ENCODE results near the gene SAMD8. TPM values are rescaled to one million over a fixed set of nuclear protein-coding genes. Genes with fewer than 3 reads are reported as not detected.

Gene SAMD8
- total RNA-seq, 1 experiment from 2014 or later: 32.0 TPM

- no peak for DNase-seq (ENCODE audit: low read depth, low spot score)
- no TSS peak for BruUV-seq (replicated peaks)
- H3K27me3 ChIP-seq (ENCODE audit: control insufficient read depth, insufficient read depth, low read length): no peaks in the 10 kb centered on the region
- H3K4me3 ChIP-seq (ENCODE audit: low read depth in 2 of 2, low read length in 2 of 2): no peak overlapping the region
- ChIA-PET CTCF (interaction anchor here (0.6 kb wide), 1 partner anchor 27 kb away, joined by 4 read pairs; no protein-coding TSS in a partner anchor), POLR2A (no interaction called here)
- H3K4me1 ChIP-seq (ENCODE audit: control insufficient read depth, insufficient read depth, low read length): peaks cover 11% of the 10 kb centered on the region
- intact Hi-C loops (cut with micrococcal nuclease; ENCODE audit: unreplicated experiment): no loop called here
- ATAC-seq: no peak
- in situ Hi-C loops (cut with HindIII; ENCODE audit: low pct_unique_long_range_greater_than_20kb, low sequenced_read_pairs): no loop called here
- H3K36me3 ChIP-seq (ENCODE audit: control insufficient read depth, insufficient read depth, low read length): no peaks in the 10 kb centered on the region; the same call in 1 of the 2 replicates
- H3K9me3 ChIP-seq (ENCODE audit: control insufficient read depth, insufficient read depth, low read depth, low read length): no peaks in the 10 kb centered on the region
- no peak overlapping the region for H3K27ac ChIP-seq (ENCODE audit: low read length)
- TF ChIP-seq REST (IDR thresholded peaks at IDR 0.05; ENCODE audit: insufficient read depth in 1 of 2, low read depth in 2 of 2, low read length in 1 of 2) (no peak), POLR2AphosphoS5 (IDR thresholded peaks at IDR 0.05; ENCODE audit: low read depth, low read length) (no peak), TCF7L2 (IDR thresholded peaks at IDR 0.05; ENCODE audit: low read depth, low read length) (no peak), SIN3A (IDR thresholded peaks at IDR 0.05; ENCODE audit: borderline replicate concordance, insufficient read depth, low read depth, low read length) (no peak), CTCF (IDR thresholded peaks at IDR 0.05) (no peak)
Measured at GRCh38 chr10:75109459-75109778, 2.0 kb upstream of the SAMD8 start.

GRCh38 chr10:75110006-75110632 is 1.3 kb upstream of the SAMD8 start:
- CTCF ChIA-PET: interaction anchor here (0.6 kb wide), 1 partner anchor 26 kb away, joined by 4 read pairs; no protein-coding TSS in a partner anchor
- in situ Hi-C loops (cut with HindIII; ENCODE audit: low pct_unique_long_range_greater_than_20kb, low sequenced_read_pairs) (no loop called here), intact Hi-C loops (cut with micrococcal nuclease; ENCODE audit: unreplicated experiment) (loop anchor here (5.0 kb wide), 1 partner anchor 122 kb away; no protein-coding TSS in a partner anchor)
- DNase-seq (ENCODE audit: low read depth, low spot score) (no peak), ATAC-seq (no peak)
- Histone ChIP-seq H3K4me3 (ENCODE audit: low read depth in 2 of 2, low read length in 2 of 2) (no peak overlapping the region), H3K9me3 (ENCODE audit: control insufficient read depth, insufficient read depth, low read depth, low read length) (no peaks in the 10 kb centered on the region), H3K27me3 (ENCODE audit: control insufficient read depth, insufficient read depth, low read length) (no peaks in the 10 kb centered on the region), H3K36me3 (ENCODE audit: control insufficient read depth, insufficient read depth, low read length) (no peaks in the 10 kb centered on the region; the same call in 1 of the 2 replicates), H3K27ac (ENCODE audit: low read length) (peak overlapping the region; percentile 84; the same call in 1 of the 2 replicates), H3K4me1 (ENCODE audit: control insufficient read depth, insufficient read depth, low read length) (peaks cover 12% of the 10 kb centered on the region)
- BruUV-seq (replicated peaks): no TSS peak
- POLR2A ChIA-PET: interaction anchor here (0.5 kb wide), 1 partner anchor 920 kb away, joined by 4 read pairs; no protein-coding TSS in a partner anchor
- no peak for TF ChIP-seq REST (IDR thresholded peaks at IDR 0.05; ENCODE audit: insufficient read depth in 1 of 2, low read depth in 2 of 2, low read length in 1 of 2)
- TF ChIP-seq CTCF (IDR thresholded peaks at IDR 0.05): no peak
- no peak for TF ChIP-seq SIN3A (IDR thresholded peaks at IDR 0.05; ENCODE audit: borderline replicate concordance, insufficient read depth, low read depth, low read length)
- no peak for TF ChIP-seq TCF7L2 (IDR thresholded peaks at IDR 0.05; ENCODE audit: low read depth, low read length)
- no peak for TF ChIP-seq POLR2AphosphoS5 (IDR thresholded peaks at IDR 0.05; ENCODE audit: low read depth, low read length)

Data from Panc1 (cell line).